Neural progenitor cell (in vitro differentiated cells): Measurements from ENCODE around the gene AFF1. TPM values are rescaled to one million over a fixed set of nuclear protein-coding genes. Genes with fewer than 3 reads are reported as not detected.

Experiments
- DNase-seq: peaks from one replicate; pipeline ENCODE4 v3.0.0-alpha.2; 2016; ENCODE audit warnings: low spot score
- H2AFZ ChIP-seq: fragments of 200-600 bp; sonication (generic); replicated peaks from 2 replicates; pipeline ENCODE4 v1.6.1; 2016; ENCODE audit warnings: antibody characterized with exemption
- H3F3A ChIP-seq: fragments of 200-600 bp; sonication (generic); 2 replicates; pipeline ENCODE4 v1.6.1; 2016; ENCODE audit warnings: antibody characterized with exemption, low read depth
- H3K27ac ChIP-seq: fragments of 200-600 bp; sonication (generic); 2 replicates; pipeline ENCODE4 v1.5.1; 2016; ENCODE audit warnings: mild to moderate bottlenecking
- H3K27me3 ChIP-seq: fragments of 200-600 bp; sonication (generic); 2 replicates; pipeline ENCODE4 v1.6.1; 2016; ENCODE audit warnings: mild to moderate bottlenecking, moderate library complexity
- H3K36me3 ChIP-seq: fragments of 200-600 bp; sonication (generic); 2 replicates; pipeline ENCODE4 v1.5.1; 2016
- H3K4me1 ChIP-seq: fragments of 200-600 bp; sonication (generic); 2 replicates; pipeline ENCODE4 v1.6.1; 2016; ENCODE audit warnings: mixed run types
- H3K4me2 ChIP-seq: fragments of 200-600 bp; sonication (generic); 2 replicates; pipeline ENCODE4 v1.6.1; 2016
- H3K4me3 ChIP-seq: fragments of 200-600 bp; sonication (generic); 2 replicates; pipeline ENCODE4 v1.5.1; 2016
- H3K79me2 ChIP-seq: fragments of 200-600 bp; sonication (generic); 2 replicates; pipeline ENCODE4 v1.6.1; 2016; ENCODE audit warnings: low read depth
- H3K9ac ChIP-seq: fragments of 200-600 bp; sonication (generic); 2 replicates; pipeline ENCODE4 v1.6.1; 2016
- H3K9me3 ChIP-seq: fragments of 200-600 bp; sonication (generic); 2 replicates; pipeline ENCODE4 v1.5.1; 2016; ENCODE audit warnings: low read depth
- H4K20me1 ChIP-seq: fragments of 200-600 bp; sonication (generic); 2 replicates; pipeline ENCODE4 v1.6.1; 2016; ENCODE audit warnings: low read depth
- H3K27ac Mint-ChIP-seq: 3 replicates; pipeline ENCODE4 v1.8.0; 2021; ENCODE audit warnings: mixed read lengths
- H3K27me3 Mint-ChIP-seq: 2 replicates; pipeline ENCODE4 v1.8.0; 2022; ENCODE audit warnings: low read depth, mild to moderate bottlenecking, inconsistent platforms, moderate library complexity, mixed read lengths; ENCODE audit not compliant: insufficient read depth
- H3K36me3 Mint-ChIP-seq: 3 replicates; pipeline ENCODE4 v1.8.0; 2021; ENCODE audit warnings: mixed read lengths
- H3K4me1 Mint-ChIP-seq: 3 replicates; pipeline ENCODE4 v1.8.0; 2021; ENCODE audit warnings: mixed read lengths
- H3K4me3 Mint-ChIP-seq: 3 replicates; pipeline ENCODE4 v1.8.0; 2021; ENCODE audit warnings: mild to moderate bottlenecking, moderate library complexity, mixed read lengths
- H3K9me3 Mint-ChIP-seq: 3 replicates; pipeline ENCODE4 v1.8.0; 2020; ENCODE audit warnings: mixed read lengths
- CTCF ChIP-seq: fragments of 200-600 bp; sonication (generic); IDR thresholded peaks from 2 replicates; pipeline ENCODE4 v1.5.1; 2017; ENCODE audit warnings: antibody characterized with exemption, mild to moderate bottlenecking
- EZH2 ChIP-seq: fragments of 200-600 bp; sonication (generic); IDR thresholded peaks from 2 replicates; pipeline ENCODE4 v1.6.1; 2017; ENCODE audit warnings: antibody characterized with exemption, mild to moderate bottlenecking, moderate library complexity
- EZH2phosphoT487 ChIP-seq: fragments of 200-600 bp; sonication (generic); IDR thresholded peaks from 2 replicates; pipeline ENCODE4 v1.6.1; 2017; ENCODE audit warnings: antibody characterized with exemption
- total RNA-seq: library from RNA; depleted of rRNA; stranded (reverse); fragments of >200 nt; gene quantifications from 2 replicates; pipeline ENCODE4 v1.2.3, GENCODE V29; 2015; ENCODE audit warnings: low replicate concordance

AFF1 gene
- total RNA-seq, 1 donor from 2014 or later: 29.0 TPM

- H3K27ac ChIP-seq: peak overlapping the region; percentile 100
- H4K20me1 ChIP-seq: no peaks in the 10 kb centered on the region
- no peaks in the 10 kb centered on the region for H3K27me3 ChIP-seq
- H3K4me1 ChIP-seq: peaks cover 56% of the 10 kb centered on the region
- Mint-ChIP-seq H3K9me3 (peaks cover 3% of the 10 kb centered on the region), H3K27me3 (peaks cover 4% of the 10 kb centered on the region), H3K27ac (peak overlapping the region; percentile 99), H3K4me3 (peak overlapping the region; percentile 75), H3K36me3 (no peaks in the 10 kb centered on the region), H3K4me1 (peaks cover 45% of the 10 kb centered on the region)
- peaks cover 6% of the 10 kb centered on the region for H3K36me3 ChIP-seq
- peak overlapping the region; percentile 33 for H3K4me3 ChIP-seq
- peak overlapping the region; percentile 27 for H3K9ac ChIP-seq
- H3K79me2 ChIP-seq: peaks cover 56% of the 10 kb centered on the region
- peak overlapping the region; percentile 73 for H3K4me2 ChIP-seq
- DNase-seq: peak; percentile 90
- no peaks in the 10 kb centered on the region for H3K9me3 ChIP-seq
- peaks cover 85% of the 10 kb centered on the region for H3F3A ChIP-seq
- H2AFZ ChIP-seq: no peak overlapping the region
- no peak for TF ChIP-seq EZH2phosphoT487
- TF ChIP-seq CTCF: peak; percentile 22
Measured at GRCh38 chr4:86959588-86960500, 25.0 kb downstream of the AFF1 start.

GRCh38 chr4:86960557-86960961, 25.7 kb downstream of the AFF1 start:
- no peak for TF ChIP-seq CTCF
- no peak for TF ChIP-seq EZH2
- TF ChIP-seq EZH2phosphoT487: no peak
- H3K4me3 Mint-ChIP-seq: peak overlapping the region; percentile 71
- Histone ChIP-seq H3K4me1 (peaks cover 63% of the 10 kb centered on the region), H3K4me3 (peak overlapping the region; percentile 33), H2AFZ (no peak overlapping the region), H3F3A (peaks cover 85% of the 10 kb centered on the region), H3K79me2 (peaks cover 54% of the 10 kb centered on the region), H3K27me3 (no peaks in the 10 kb centered on the region), H3K4me2 (peak overlapping the region; percentile 73), H3K9ac (peak overlapping the region; percentile 27), H3K9me3 (no peaks in the 10 kb centered on the region), H3K36me3 (peaks cover 6% of the 10 kb centered on the region), H3K27ac (peak overlapping the region; percentile 100), H4K20me1 (no peaks in the 10 kb centered on the region)
- peak; percentile 55 for DNase-seq
- no peaks in the 10 kb centered on the region for H3K36me3 Mint-ChIP-seq
- peaks cover 45% of the 10 kb centered on the region for H3K4me1 Mint-ChIP-seq
- H3K27me3 Mint-ChIP-seq: peaks cover 4% of the 10 kb centered on the region
- peaks cover 3% of the 10 kb centered on the region for H3K9me3 Mint-ChIP-seq
- H3K27ac Mint-ChIP-seq: peak overlapping the region; percentile 94

- no peak overlapping the region for H3K9ac ChIP-seq
- Mint-ChIP-seq H3K4me3 (peak overlapping the region; percentile 71), H3K36me3 (no peaks in the 10 kb centered on the region), H3K4me1 (peaks cover 45% of the 10 kb centered on the region), H3K27ac (peak overlapping the region; percentile 94), H3K9me3 (peaks cover 3% of the 10 kb centered on the region), H3K27me3 (peaks cover 4% of the 10 kb centered on the region)
- H3K27me3 ChIP-seq: no peaks in the 10 kb centered on the region
- peak overlapping the region; percentile 100 for H3K27ac ChIP-seq
- H3K79me2 ChIP-seq: peaks cover 54% of the 10 kb centered on the region
- peak overlapping the region; percentile 73 for H3K4me2 ChIP-seq
- peaks cover 6% of the 10 kb centered on the region for H3K36me3 ChIP-seq
- no peaks in the 10 kb centered on the region for H4K20me1 ChIP-seq
- H3F3A ChIP-seq: peaks cover 81% of the 10 kb centered on the region
- H3K4me3 ChIP-seq: peak overlapping the region; percentile 33
- H2AFZ ChIP-seq: no peak overlapping the region
- no peaks in the 10 kb centered on the region for H3K9me3 ChIP-seq
- TF ChIP-seq CTCF: no peak
- no peak for TF ChIP-seq EZH2
- TF ChIP-seq EZH2phosphoT487: no peak
- peaks cover 69% of the 10 kb centered on the region for H3K4me1 ChIP-seq
- DNase-seq: no peak
Measured at GRCh38 chr4:86961116-86961515, 26.3 kb downstream of the AFF1 start.
